HG02970 (cell line): Measurements from ENCODE around the gene RFX4.

Source experiments
- ATAC-seq: cut with Tn5 transposase; IDR thresholded peaks from one replicate; pipeline ENCODE4 v1.9.1; 2021; ENCODE audit warnings: mild to moderate bottlenecking, moderate library complexity, moderate number of reproducible peaks; ENCODE audit not compliant: unreplicated experiment, low FRiP score

Gene RFX4

DNA sequence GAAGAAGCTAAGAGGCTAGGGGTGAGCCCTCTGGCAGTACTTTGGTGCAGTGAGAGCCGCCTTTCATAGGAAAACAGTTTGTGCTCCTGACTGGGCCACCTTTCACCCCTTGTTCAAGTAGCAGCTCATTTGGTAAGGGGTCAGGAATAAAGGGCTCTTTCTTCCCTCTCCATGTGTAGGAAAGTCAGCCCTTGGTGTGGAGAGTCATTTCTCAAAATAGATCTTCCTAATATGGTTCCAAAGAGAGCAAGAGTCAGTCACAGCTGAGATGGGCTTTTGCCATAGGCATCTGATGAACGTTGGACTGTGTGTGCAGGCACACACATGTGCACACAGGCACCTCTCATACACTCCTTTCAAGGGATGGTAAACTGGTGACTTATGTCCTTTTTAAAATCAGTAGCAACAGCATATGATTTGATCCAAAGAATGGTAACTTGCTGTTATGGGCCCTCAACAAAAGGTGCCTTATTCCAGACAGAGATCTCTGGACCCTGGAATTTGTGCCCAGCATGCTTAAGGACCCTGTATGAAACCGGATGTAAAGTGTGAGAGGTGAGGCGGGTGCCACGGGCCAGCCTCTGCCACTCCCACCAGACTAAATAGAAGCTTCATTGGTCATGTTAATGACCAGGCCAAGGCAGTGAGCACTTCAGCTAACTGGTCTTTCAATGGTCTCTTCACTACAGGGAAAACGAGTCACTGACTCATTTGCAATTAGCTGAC is 175.0 kb downstream of the RFX4 start:
- ATAC-seq: no peak

DNA sequence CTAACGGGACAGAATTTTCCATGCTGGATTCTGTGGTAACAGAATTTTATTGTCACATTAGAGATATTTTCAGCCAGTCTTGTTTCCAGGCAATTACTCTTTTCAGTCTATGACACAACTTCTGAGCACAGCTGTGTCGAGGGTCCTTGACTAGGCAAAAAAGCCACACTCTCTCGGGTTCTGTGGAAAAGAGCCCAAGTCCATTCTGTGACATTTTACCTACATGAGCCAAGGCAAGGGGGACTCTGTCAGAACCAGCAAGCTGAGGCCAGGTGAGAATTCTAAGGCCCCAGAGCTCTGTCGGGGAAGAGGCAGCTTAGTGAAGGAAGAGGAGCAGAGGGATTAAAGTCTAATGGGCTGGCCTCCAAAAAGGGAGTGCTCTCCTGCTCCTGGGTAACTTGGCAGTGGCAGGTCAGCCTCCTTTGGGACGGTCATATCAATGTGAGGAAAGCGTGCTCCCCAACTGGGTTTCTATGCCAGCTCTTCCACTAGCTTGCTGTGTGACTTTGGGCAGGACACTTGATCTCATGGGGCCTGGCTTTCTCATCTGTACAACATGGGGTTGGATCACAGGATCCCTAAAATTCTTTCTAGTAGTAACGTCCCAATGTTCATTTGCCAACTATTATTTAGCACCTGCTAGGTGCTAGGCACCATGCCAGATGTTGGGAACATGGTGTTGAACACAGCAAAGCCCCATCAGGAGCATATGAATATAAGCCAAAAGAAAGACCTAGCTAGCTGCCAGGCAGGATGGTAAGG is 175.7 kb downstream of the RFX4 start:
- no peak for ATAC-seq

DNA sequence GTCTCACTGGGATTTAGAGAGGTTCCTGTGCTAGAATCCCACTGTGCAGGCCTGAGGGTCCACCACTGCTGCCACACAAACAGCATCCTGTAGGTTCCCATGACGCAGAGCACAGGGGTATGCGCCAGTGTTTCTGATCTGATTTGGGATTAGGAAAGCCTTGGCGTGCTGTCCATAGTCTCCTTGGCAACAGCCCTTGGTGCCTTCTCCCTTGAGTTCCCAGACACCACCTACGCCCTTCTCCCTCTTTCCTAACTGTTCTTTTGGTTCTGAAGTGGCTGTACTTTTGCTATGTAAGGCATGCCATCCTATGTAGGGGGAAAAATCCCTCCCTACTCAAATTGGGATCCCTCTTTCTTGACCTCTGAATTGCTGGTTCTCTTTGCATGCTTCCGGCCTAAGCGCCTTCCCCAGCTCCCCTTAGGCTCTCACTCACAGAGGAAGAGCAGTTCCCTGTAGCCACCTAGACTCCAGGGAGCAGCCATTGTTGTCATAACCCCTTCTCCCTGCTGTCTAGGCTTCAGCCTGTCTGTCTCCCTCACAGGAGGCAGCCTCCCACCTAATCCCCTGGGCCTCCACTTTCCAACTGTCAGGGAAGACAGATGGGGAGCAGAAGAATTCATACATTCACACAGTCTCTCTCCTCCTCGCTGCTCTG is 176.9 kb downstream of the RFX4 start:
- peak; percentile 7 for ATAC-seq

DNA sequence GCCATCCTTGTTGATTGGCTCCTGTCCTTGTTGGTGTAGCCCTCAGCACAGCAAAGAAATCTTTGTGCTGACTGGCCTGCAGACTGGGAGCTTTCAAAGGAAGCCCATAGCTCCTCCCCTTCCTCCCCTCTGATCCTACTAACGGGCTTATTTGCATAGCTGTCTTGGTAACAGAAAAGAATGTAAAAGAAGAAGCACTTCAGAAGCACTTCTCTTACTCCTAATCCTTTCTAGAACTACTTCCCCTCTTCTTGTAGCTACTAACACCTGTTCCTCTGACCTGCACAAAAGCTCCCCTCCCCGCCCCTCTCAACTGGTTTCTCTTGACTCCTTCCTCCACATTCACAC is 177.4 kb downstream of the RFX4 start:
- ATAC-seq: peak; percentile 80

DNA sequence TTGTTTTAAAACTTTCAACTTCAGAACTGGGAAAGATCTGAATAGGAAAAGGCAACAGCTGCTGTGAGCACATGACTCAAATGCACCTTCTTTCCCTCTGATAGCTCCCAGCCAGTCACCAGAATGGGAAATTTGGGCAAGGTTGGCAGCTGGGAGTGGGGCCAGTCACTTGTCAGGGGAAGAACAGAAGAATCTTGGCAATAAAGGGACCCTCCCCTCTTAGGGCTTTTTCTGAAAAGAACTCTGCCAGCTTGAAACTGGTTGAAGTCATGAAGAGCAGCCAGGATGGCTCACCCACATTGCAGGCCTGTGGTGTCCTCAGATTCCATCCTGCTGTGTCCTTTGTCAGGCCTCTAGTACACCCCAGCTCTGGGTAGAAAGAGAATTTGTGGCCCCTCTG is 181.4 kb downstream of the RFX4 start:
- no peak for ATAC-seq

DNA sequence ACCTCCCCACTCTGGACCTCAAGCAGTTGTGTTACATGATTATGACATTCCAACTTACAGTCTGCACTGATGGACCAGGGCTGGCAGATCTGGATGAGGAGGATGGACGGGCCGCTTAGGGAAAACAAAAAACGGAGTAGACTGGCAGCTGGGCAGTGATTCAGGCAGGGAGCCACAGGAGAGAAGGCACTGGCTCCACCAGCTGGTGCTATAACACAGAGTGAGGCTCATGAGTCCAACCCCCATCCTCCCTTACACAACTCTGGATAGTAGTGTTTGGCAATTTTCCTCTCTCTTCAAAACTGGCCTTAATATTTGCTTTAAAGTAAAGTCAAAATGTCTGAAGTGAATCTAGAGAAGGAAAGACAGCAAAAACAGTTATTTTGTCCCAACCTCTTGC is 181.9 kb downstream of the RFX4 start:
- ATAC-seq: no peak

DNA sequence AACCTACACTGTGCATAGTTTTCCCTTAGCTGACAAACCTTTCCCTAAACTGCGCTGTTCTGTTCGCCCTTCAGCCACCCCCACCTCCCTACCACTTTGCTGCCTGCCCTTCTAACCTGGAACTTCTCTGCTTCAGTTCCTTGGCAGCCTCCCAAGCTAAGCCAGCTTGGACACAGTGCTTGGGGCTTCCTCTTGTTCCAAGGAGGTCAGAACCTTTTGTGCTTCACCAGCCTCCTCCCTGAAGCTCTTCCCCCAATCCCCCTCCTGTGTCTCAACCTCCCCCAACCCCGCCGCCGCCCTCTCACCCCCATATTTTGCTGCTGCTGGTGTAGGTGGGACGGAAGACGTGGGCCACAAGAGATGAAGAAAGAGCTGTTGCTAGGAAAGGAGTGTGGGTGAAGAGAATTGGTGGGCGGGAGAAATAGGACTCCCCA is 183.6 kb downstream of the RFX4 start:
- ATAC-seq: no peak

DNA sequence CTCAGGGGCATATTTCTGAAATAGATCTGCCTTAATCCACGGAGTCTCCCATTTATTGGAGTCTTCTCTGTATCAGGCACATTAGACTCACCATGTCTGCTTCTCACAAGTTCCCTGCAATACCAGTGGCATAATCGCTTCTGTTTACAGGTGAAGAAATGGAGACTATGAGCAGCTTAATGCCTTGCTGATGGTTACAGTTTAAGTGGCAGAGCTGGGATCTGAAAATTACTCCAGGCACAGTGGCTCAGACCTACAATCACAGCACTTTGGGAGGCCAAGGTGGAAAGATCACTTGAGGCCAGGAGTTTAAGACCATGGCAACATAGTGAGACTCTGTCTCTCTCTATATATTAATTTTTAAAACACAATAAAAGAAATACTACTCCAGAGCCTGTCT is 184.4 kb downstream of the RFX4 start:
- no peak for ATAC-seq

DNA sequence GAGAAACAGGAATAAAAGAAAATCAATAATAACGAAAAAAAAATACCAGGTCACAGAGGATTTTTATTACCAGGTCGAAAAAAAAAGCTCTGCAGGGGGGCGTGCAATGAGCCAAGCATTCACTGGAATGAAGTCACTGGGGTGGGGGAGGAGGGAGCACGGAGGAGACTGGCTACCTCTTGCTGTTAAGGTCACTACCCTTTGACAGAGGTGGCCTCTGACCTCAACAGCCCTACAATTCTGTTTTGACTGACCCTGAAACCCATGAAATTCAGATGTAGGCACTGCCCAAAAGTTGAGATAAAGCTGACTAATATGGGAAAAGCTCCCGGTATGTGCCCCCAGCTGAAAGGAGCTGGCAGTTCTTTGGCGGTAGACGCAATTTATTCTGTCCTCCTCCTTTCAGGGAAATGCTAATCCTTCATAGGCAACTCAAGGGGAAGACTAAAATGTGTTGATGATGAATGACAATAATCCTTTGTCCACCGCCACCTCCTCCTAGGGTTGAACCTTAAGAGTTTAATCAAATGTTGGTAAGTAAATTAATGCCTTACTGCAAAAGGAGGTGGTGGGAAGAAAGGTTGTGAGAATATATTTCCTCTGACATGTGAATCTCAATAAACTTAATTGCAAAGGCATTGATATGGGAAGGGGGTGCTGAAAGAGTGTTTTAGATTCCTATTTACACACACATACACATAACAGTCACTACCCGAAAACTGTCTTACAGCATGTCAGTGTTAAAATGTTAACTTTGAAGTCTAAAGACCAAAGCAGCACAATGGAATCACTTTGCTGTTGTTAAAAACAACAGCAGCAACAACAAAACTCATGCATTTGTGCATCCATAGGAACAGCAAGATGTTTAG is 185.4 kb downstream of the RFX4 start:
- no peak for ATAC-seq

DNA sequence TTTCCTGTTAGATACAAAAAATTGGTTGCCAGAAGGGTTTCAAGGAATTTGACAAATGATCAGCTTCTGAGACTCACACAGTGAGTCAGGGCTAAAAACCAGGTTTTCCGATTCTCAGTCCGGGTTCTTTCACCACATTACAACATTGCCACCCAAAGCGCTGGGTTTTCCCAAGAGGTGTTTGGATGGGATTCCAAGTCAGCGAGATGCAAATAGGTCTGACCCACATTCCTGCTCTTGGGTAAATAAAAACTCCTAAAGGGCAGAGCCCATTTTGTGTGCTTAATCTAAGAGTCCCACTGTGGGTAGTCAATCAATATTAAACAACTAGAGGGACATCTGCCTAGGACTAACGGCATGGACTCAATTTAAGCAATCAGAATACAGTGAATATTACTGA is 186.3 kb downstream of the RFX4 start:
- no peak for ATAC-seq

DNA sequence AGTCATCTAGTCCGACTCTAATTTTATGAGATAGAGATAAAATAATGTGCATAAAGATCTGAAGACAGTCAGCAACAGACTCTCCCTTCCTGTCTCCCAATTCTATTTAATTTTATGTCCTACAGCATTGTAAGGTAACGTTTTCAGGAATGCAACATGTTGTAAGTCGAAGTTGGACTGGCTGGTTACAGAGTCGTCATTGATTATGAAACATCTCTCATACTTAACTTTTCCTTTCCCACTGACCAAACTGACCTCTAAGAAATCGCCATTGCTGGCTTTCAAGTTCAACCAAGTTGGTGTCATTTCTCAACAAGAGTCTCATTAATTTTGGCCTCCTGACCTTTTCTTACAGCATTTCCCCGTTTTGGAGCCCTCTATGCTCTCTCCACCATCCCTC is 186.7 kb downstream of the RFX4 start:
- no peak for ATAC-seq

DNA sequence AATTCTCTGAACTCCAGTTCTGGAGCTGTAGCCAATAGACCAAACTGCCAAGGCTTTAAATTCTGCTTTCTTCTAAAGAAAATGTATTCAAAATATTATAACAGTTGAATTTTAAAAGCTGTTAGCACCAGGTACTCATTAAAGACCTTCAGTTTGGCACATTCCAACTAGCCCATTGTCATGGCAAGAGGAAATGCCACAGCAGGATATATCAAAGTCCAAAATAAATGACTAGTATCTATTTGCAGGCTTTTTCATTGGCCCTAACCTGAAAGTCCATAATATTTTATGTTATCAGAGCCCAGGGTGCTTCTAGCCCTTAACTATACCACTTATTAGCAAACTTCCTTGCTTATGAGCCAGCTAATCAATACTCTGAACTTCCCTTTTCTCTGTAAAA is 188.6 kb downstream of the RFX4 start:
- no peak for ATAC-seq

DNA sequence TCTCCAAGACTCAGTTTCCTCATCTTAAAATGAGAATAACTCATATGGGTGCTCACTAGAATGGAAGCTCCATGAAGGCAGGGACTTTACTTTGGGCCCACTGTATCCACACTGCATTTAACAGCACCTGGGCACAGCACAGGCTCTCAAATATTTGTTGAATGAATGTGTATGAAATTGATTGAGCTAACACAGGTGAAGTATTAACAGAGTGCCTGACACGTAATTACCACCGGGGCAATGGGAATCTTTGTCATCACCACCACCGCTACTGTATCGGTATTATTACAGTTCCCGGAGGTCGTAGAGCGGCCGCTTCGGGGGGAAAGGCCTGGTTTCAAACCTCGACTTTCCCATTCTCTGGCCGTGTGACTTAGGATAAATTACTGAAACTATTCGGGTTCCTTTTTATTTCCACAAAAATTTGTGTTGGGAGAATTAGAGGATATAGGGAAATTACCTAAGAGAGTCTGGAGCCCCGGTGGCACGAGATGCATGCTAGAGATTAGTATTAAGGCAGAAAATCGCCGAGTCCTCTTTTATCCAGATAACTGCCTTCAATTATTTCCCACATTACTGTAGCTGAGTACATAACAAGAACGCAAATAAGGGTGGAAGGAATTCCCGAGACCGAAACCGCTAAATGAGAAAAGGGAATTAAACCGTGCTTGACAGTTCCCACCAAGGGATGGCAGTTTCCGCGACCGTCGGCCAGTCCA is 190.6 kb downstream of the RFX4 start:
- ATAC-seq: no peak

DNA sequence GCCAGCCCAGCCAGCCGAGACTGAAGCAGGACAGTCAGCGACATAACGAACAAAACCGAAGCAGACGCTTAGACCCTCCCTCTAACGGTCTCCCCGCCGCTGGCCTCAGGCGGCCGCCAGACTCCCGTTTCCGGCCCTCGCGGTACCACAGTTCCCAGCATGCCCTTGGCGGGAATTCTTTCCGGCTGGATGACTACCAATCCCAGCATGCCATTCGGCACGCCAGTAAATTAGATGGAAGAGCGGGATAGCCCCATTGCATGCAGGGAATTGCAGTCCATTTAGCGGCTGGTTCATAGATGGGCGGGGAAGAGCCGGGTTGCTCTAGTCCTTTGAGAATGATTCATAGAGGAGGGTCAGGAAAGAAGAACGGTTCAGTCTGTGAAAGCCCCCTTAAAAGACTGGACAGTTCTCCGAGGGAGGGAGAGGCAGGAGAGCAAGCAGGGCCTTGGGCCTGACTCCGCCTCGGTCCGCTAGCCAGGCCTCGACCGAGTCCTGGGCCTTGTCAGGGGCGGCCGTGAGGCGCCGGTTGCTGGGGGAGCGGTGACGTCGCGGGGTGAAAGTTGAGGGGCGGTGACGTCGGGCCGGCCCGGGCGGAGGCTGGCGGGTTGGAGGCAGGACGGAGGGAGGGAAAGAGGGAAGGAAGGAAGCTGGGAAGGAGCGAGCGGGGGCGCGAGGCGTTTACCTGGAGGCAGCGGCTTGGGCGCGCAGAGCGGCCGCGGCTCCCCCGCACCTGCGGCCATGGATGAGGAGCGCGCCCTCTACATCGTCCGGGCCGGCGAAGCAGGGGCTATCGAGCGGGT is 191.4 kb downstream of the RFX4 start, which contains the start of gene RIC8B:
Gene RIC8B, plus strand, starts transcription at position 678 of the 803 bp plus-strand sequence. Its CDS starts 64 bp downstream, at position 742.
- ATAC-seq: peak; percentile 88

DNA sequence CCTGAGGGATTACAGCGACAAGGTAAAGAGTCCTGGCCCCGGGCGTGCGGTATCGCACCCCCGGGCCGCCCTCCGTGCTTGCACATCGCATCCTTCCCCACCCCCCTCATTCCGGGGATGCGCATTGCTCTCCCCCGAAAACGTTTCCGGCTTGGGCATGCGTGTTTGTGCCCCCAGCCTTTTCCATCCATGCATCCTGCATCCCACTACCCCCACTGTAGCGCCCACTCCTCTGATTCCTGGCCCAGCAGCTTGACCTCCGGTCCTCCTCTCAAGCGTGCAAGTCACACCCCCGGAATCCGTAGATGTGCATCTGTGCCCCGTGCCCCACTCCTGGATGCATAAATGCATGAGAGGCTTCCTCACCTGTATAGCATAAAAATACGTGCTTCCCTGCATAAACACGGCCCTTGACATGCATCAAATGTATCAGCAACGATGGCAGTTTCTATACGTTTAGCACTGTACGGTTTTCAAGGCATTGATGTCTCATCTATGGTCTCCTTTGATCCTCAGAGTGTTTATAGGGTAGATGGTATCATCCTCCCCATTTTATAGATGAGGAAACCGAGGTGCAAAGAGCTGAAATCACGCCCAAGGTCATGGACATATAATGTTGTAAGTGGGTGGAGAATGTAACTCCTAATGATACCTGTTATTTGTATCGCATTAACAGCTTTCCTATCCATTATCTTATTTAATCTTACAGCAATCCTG is 192.2 kb downstream of the RFX4 start:
- ATAC-seq: no peak

DNA sequence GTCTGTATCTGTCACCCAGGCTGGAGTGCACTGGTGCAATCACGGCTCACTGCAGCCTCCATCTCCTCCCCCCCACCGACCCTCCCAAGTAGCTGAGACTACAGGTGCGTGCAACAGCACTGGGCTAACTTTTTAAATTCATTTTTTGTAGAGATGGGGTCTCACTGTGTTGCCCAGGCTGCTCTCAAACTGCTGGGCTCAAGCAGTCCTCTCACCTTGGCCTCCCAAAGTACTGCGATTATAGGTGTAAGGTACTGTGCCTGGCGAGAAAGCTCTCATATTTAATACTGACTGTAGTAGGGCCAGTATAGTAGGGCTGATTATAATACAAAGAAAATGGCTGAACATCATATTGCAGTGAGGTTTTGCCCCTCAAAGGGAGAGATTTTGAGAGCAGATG is 194.1 kb downstream of the RFX4 start:
- no peak for ATAC-seq

DNA sequence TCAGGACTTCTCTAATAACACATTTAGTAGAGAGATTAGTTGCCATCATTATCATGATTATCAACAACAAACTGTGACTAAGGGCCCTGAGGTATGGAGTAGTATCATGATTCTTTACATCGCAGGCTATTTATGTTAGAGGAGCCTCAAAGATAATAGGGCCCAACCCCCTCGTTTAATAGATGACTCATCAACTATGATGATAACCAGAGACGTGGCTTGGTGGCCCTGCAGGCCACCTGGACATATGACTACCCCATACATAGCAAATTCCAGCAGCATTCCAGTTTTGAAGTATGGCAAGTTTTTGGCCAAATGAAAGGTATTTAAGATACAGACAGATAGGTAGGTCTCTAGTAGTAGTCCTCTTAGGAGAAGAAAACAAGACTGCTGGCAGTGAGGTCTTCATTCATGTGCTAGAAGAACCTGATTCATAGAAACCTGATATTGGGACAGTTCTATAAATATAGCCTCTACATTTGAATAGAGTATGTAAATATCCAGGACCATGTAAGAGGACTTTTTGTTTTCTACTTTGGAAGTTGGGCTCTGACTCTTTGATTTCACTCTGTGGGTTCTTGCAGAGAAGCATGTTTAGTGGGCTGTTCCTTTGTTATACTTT is 197.3 kb downstream of the RFX4 start:
- no peak for ATAC-seq

DNA sequence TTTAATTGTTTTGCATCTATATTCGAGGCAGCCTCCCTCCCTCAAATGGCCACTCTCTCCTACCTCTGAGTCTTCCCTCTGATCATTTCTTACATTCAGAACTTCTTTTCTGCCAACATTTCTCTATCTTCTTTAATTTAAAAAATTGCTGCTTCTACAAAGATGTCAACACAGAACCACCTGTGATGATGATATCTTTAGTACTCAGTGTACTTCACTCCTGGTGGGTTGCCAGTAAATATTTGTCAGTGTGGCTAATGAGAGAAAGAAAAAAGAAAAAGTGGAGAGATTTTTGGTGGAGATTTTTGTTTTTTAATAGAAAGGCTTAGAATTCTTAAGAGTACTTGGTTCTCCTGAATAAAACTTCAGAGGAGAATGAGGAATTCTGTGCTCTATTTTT is 199.8 kb downstream of the RFX4 start:
- no peak for ATAC-seq
